ENCODE measurements around the gene FAT3.

- TF ChIP-seq POLR2A (IDR thresholded peaks at IDR 0.05) (no peak), CTCF (IDR thresholded peaks at IDR 0.05) (no peak), POLR2AphosphoS5 (IDR thresholded peaks at IDR 0.05) (no peak)
Measured at GRCh38 chr11:92206441-92206840, 18.2 kb upstream of the FAT3 start.
